ENCODE data around the gene HSPB9. TPM values are rescaled to one million over a fixed set of nuclear protein-coding genes. Genes with fewer than 3 reads are reported as not detected.
A peak's percentile ranks its signal among the peaks of the same experiment; 100 is the strongest.

Gene HSPB9
- total RNA-seq, 1 donor from 2014 or later: not detected

- no peak for TF ChIP-seq CTCF (IDR thresholded peaks at IDR 0.05; ENCODE audit: insufficient read depth, low read length, severe bottlenecking)
- peaks cover 24% of the 10 kb centered on the region for H3K36me3 ChIP-seq (ENCODE audit: control insufficient read depth, insufficient read depth, low read length)
- no peaks in the 10 kb centered on the region for H3K27me3 ChIP-seq (ENCODE audit: control insufficient read depth, insufficient read depth, low read length)
- FAIRE-seq: no peak
- peak; percentile 69 for DNase-seq (ENCODE audit: low read depth)
- peak within 1 kb of the TSS; percentile 73 for H3K4me3 ChIP-seq (ENCODE audit: low read depth, low read length)
These were observed 1.5 kb upstream of the HSPB9 start, which contains the start of gene KAT2A for GRCh38 chr17:42120770-42121769. TSS of gene KAT2A (minus strand) at chr17:42121367. CDS start at chr17:42121304, 63 bp downstream.

DNA sequence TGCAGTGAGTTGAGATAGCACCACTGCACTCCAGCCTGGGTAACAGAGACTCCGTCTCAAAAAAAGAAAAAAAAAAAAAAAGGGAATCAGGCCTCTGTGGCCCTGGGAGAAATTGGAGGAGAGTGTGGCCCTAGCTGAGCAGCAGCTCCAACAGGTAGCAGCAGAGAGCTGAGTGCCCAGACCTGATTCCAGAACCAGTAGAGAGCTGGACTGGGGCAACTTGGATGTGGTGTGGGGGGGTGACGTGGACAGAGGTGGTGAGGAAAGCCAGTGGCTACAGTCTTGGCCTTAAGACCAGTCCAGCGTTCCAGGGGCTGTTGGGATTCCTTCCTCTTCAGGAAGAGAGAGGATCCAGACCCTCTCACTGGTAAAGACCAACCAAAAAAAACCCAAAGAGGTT, 1.7 kb downstream of the HSPB9 start:
- no peak for FAIRE-seq
- Histone ChIP-seq H3K27me3 (ENCODE audit: control insufficient read depth, insufficient read depth, low read length) (no peaks in the 10 kb centered on the region), H3K36me3 (ENCODE audit: control insufficient read depth, insufficient read depth, low read length) (peaks cover 16% of the 10 kb centered on the region), H3K4me3 (ENCODE audit: low read depth, low read length) (no peak overlapping the region)
- DNase-seq (ENCODE audit: low read depth): no peak
- TF ChIP-seq CTCF (IDR thresholded peaks at IDR 0.05; ENCODE audit: insufficient read depth, low read length, severe bottlenecking): no peak

- no peak for DNase-seq (ENCODE audit: low read depth)
- no peak for TF ChIP-seq CTCF (IDR thresholded peaks at IDR 0.05; ENCODE audit: insufficient read depth, low read length, severe bottlenecking)
- Histone ChIP-seq H3K27me3 (ENCODE audit: control insufficient read depth, insufficient read depth, low read length) (no peaks in the 10 kb centered on the region), H3K36me3 (ENCODE audit: control insufficient read depth, insufficient read depth, low read length) (peaks cover 27% of the 10 kb centered on the region), H3K4me3 (ENCODE audit: low read depth, low read length) (no peak overlapping the region)
- FAIRE-seq: no peak
These were observed 3.0 kb downstream of the HSPB9 start for GRCh38 chr17:42125565-42125964.

GRCh38 chr17:42126836-42127235, 4.2 kb downstream of the HSPB9 start:
- no peaks in the 10 kb centered on the region for H3K27me3 ChIP-seq (ENCODE audit: control insufficient read depth, insufficient read depth, low read length)
- TF ChIP-seq CTCF (IDR thresholded peaks at IDR 0.05; ENCODE audit: insufficient read depth, low read length, severe bottlenecking): no peak
- H3K36me3 ChIP-seq (ENCODE audit: control insufficient read depth, insufficient read depth, low read length): peaks cover 32% of the 10 kb centered on the region
- DNase-seq (ENCODE audit: low read depth) (no peak), FAIRE-seq (no peak)
- no peak overlapping the region for H3K4me3 ChIP-seq (ENCODE audit: low read depth, low read length)

- Histone ChIP-seq H3K36me3 (ENCODE audit: control insufficient read depth, insufficient read depth, low read length) (peaks cover 32% of the 10 kb centered on the region), H3K27me3 (ENCODE audit: control insufficient read depth, insufficient read depth, low read length) (no peaks in the 10 kb centered on the region), H3K4me3 (ENCODE audit: low read depth, low read length) (no peak overlapping the region)
- no peak for DNase-seq (ENCODE audit: low read depth)
- TF ChIP-seq CTCF (IDR thresholded peaks at IDR 0.05; ENCODE audit: insufficient read depth, low read length, severe bottlenecking): no peak
- no peak for FAIRE-seq
These were observed 4.8 kb downstream of the HSPB9 start for GRCh38 chr17:42127414-42127813.

All from bronchial epithelial cell (primary cell).